Measurements from ENCODE around the gene CCDC61.

CCDC61 gene, protein sequence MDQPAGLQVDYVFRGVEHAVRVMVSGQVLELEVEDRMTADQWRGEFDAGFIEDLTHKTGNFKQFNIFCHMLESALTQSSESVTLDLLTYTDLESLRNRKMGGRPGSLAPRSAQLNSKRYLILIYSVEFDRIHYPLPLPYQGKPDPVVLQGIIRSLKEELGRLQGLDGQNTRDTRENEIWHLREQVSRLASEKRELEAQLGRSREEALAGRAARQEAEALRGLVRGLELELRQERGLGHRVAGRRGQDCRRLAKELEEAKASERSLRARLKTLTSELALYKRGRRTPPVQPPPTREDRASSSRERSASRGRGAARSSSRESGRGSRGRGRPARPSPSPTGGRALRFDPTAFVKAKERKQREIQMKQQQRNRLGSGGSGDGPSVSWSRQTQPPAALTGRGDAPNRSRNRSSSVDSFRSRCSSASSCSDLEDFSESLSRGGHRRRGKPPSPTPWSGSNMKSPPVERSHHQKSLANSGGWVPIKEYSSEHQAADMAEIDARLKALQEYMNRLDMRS

DNA sequence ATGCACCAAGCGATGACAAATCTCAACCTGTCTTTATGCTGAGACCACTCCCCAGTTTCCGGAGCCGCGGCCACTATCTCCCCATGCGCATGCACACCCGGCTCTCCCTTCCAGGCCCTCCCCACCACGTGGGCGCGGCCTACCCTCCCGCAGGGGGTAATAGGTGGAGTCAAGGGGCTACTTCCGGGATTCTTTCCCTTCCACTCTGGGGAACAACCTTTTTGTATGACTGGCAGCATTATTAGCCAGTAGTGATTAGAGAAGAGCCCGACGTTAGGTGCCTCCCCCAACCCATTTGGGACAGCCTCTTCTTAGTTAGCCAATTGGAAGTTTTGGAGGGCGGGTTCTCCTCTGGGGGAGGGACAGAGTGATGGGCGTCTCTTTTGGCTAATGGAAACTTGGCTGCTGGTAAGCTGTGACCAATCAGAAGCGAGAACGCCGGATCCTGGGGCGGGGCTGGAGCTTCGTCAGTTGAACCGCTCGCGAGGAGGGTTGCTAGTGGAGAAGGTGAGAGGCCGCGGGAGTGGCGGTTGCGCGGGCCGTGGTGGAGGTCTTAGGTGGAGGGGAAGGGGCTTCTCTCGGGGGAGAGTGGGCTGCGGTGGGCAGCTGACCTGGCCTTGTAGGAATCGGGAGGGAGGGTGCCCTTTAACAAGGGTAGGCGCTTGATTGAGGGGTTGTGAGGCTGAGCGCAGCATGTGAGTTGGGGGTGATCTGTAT is at the start of gene CCDC61:
CCDC61 (plus strand) TSS at position 470 of the 717 bp plus-strand sequence. CDS start 7,552 bp downstream, outside the sequence.
- DNase-seq (ENCODE audit: low spot score): peak; percentile 100

DNA sequence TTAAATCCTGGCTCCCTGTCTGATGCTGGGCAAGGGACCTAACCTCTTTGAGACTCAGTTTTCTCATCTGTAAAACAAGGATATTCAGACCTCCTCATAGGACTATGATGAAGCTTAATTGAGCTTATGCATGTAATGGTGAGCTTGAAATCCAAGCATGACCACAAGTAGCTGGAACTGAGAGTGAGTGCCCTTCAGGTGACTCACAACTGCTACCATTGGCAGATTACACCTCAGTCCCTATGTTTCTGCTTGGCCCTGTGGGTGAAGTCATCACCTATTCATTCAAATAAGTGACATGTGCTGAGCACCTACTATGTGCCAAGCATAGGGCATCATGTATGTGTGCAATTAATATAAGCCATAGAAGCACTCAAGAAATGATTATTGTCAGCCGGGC is 47.3 kb upstream of the CCDC61 start:
- no peak for DNase-seq (ENCODE audit: low spot score)

DNA sequence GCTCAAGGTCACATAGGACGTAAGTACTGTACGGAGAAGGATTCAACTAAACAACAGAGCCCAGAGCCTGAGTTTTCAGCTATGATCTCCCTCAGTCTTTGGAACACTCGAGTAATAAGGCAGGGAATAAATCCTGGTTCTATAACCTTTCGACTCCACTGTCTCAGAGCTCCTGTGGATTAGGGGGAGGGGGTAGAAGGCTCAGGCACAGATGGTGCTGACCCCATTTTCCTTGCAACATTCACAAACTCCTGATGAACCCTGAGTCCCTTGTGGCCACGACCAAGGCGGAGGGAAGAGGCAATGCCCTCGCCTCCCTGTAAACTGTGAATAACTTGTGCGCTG is 43.0 kb upstream of the CCDC61 start:
- DNase-seq (ENCODE audit: low spot score): no peak

DNA sequence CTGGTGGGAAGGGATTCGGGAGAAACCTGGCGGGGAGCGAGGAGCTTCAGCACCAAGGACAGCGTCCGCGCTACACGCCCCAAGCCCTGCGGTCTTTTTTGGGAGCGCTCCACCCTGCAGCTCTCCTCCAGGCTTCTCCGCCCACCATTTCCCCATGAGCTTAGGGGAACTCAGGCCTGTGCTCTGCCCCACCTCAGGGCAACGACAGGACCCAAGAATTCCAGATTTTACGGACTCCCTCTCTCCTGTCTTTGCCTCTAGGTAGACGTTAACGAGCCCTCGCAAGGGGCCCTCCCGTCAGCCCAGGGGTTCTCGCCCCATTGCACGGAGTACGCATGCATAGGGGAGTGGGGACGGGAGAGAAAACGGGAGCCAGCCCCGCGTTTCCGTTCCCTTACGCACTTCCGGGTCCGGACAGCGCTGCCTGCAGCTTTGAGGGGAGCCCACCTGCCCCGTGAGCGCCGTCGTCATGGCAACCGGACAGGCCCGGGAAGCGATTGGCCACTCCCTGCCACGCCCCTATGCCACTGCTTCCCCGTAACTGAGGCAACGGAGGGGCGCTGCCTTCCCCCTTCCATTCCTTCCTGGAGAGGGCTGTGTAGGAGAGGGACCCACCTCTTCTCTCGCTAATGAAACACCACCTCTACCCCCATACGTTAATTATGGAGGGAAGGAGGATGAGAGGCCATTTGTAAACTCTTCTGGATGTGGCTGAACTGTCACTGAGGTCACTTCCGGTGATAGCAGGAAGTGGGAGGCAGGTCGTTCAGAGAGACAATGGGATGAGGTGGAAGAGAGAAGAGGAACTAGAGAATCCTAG is 42.4 kb upstream of the CCDC61 start:
- no peak for DNase-seq (ENCODE audit: low spot score)

DNA sequence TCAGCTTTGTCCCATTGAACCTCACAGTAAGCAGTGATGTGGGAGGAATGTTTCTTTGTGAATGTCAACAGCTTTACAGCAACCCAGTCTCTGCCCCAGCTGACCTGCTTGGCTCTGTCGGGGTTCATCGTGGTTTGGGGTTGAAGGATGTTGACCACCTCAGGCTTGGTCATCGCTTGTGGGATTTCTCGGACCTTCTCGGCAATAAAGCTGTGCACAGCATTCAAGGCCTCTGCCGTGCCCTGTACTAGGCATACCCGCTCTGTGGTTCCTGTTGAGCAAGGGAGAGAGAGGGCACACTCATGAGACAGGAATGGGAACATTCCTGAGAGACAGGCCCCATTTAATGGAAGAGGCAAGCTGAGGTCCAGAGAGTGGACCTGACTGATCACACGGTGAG is 41.6 kb upstream of the CCDC61 start:
- no peak for DNase-seq (ENCODE audit: low spot score)

DNA sequence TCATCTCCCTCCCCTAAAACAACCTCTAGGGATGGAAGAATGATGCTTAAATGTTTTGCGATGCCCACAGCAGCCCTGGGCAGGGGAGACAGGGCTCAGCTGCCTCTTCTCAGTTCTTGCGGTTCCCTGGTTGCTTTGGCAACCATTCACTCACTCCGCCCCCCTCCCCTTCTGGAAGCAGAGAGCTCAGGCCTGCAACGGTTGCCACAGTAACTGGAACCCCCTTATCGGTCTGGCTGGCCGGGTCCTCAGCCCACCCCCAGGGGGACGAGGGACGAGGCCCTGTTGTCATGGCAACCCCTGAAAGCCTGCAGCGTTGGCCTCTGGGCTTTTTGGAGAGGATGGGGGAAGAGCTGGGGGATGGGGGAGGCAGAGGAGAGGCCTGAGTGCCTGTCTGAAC is 41.1 kb upstream of the CCDC61 start:
- DNase-seq (ENCODE audit: low spot score): no peak

DNA sequence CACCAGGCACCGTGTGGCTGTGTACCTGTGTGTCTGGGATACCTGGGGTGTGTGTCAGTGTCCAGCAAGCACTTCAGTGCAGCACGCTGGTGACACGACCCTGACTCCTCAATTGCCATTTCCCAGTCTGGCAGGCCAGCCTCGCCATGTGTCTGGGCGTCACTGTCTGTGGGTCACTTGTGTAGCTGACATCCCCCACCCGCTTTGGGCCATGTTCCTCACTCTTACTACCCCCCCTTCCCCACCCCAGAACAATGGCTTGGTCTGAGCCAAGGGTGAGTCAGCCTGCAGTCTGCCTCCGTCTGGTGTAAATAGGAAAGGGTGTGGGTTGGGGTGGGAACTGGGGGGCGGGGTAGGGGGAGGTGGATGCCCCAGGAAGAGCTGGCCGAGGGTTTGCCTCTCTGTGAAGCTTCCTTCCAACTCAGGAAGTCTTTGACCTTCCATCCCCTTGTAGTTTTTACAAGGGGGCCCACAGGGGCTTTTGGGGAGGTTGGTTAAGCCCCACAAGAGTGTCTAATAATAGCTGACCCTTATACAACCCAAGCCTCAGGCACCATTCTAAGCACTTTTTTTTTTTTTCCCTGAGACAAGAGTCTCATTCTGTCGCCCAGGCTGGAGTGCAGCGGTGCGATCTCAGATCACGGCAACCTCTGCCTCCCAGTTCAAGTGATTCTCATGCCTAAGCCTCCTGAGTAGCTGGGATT is 39.2 kb upstream of the CCDC61 start:
- DNase-seq (ENCODE audit: low spot score): peak; percentile 98

DNA sequence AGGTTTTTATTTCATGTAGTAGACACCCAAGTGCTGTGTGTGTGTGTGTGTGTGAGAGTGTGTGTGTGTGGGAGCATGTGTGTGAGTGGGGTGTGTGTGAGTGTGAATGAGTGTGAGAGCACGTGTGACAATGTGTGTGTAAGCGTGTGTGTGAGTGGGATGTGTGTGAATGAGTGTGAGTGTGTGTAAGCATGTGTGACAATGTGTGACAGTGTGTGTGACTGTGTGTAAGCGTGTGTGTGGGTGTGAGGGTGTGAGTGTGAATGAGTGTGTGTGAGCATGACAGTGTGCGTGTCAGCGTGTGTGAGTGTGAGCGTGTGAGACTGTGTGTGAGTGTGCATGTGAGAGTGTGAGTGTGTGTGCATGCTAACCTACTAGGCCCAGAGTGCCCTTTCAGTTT is 36.9 kb upstream of the CCDC61 start:
- no peak for DNase-seq (ENCODE audit: low spot score)

DNA sequence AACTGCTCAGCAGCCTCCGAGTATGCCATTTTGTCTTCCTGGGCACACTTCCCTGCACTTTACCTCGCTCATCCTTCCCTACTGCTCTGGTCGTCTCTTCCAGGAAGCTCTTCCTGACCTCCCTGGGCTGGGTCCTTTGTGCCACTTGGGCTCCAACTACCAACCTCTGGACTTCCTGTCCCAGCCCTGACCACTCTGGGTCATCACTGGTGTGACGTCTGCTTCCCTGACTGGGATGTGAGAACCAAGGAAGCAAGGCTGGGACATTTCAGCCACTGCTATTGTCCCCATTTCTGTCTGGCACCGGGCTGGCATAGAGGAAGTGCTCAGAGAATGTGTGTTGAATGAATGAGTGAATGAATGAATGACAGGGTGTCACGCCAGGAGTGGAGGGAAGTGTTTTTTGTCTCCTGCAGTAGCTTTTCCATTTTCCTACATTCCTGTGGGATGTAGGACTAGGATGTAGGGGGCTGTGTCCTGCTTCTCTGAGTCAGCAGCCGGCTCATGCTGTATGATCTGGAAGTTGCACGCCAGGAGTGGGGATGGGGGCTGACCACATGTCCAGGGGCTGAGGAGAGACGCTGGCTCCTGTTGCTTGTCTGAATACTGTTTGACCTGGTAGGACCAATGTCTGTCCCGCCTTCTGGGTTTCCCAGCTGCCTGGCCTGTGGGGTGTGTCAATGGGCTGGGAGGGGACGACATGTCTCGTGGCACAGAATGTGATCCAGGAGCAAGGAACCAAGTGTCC is 36.3 kb upstream of the CCDC61 start:
- peak; percentile 96 for DNase-seq (ENCODE audit: low spot score)

DNA sequence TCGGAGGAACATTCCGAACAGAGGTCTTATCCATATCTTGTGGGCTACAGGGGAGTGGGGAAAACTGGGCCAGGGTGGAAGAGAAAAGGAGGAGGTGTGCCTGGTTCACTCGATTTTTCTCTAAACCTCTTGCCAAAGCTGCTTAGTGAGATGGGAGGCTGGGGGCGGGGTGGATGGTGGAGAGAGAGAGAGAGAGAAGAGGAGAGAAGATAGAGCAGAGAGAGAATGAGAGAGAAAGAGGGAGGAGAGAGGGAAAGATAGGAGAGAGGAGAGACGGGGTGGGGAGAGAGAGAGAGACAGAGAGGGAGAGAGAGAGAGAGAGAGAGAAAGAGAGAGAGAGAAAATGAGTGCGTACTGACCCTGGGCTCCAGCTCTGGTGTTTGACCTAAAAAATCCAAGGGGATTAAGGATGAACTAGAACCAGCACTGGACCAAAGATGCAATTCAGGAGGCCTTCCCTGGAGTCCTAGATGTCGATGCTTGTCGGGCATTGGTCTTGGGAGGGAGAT is 35.7 kb upstream of the CCDC61 start:
- no peak for DNase-seq (ENCODE audit: low spot score)

DNA sequence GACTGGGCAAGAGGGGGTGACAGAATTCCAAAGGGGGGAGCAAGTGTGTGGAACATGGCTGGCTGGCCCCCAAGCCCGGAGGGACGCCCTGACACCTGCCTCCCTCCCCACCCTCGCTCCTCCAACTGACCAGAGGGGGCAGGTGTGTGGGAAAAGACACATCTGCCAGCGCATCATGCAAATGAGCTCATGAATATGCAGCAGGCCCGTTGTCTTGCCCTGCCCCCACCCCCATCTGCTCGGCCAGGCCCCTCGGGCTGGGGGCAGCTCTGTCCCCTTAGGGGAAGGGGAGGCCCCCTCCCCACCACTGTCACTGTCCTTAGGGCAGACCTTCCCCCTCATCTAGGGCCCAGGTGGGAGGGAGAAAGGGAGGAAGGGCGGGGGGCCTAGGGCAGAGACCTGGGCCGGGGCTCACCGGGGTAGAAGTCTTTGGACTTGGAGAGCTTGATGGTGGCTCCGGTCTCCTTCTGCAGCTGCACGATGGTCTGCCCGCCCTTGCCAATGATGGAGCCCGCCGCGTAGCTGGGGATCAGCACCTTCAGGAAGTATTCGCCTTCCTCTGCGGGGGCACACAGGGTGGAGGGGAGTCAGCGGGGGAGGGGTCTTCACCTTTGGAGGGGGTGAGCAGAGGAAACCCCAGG is 34.6 kb upstream of the CCDC61 start:
- DNase-seq (ENCODE audit: low spot score): no peak

DNA sequence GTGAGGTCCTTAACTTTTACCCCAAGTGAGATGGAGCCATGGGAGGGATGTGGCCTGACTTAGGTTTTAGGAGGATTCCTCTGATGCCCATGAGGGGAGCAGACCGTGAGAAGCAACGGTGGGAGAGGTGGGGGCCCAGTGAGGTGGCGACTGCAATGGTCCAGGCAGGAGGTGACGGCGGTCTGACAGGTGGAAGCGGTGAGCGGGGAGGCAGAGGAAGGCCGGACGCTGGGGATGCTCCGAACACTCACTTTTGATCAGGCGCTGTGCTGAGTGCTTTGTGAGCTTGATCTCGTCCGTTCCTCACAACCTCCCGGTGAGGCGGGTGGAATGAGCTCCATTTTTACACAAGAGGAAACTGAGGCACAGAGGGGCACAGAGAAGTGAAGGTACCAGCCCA is 33.2 kb upstream of the CCDC61 start:
- DNase-seq (ENCODE audit: low spot score): no peak

DNA sequence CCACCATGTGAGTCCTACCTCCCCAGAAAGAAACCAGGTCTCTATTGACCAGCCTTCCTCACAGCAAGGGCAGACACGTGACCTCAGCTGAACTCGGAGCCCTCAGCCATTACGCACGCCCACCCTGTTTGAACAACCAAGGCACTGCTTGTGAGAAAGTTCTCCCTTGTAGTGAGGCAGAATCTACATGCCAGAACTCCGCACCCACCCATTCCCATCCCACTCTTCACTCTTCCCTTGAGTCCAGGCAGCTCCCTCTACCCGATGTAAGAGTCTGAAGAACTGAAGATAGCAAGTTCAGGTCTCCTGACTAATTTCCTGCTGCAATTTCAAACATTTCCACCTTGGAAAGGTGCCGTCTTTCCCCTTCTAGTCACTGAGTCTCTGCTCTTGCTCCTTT is 28.0 kb upstream of the CCDC61 start:
- no peak for DNase-seq (ENCODE audit: low spot score)

DNA sequence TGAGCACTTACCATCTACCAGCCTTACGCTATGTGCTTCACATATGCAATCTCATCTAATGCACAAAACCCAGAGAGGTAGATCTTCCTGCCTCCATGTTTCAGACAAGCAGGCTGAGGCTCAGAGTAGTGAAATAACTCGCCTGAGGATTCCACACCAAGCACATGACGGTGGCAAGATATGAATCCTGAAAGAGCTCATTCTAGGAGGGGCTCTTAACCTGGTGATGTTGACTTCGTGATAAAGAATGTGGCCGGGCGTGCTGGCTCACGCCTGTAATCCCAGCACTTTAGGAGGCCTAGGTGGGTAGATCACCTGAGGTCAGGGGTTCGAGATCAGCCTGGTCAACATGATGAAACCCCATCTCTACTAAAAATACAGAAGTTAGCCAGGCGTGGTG is 26.6 kb upstream of the CCDC61 start:
- DNase-seq (ENCODE audit: low spot score): no peak

DNA sequence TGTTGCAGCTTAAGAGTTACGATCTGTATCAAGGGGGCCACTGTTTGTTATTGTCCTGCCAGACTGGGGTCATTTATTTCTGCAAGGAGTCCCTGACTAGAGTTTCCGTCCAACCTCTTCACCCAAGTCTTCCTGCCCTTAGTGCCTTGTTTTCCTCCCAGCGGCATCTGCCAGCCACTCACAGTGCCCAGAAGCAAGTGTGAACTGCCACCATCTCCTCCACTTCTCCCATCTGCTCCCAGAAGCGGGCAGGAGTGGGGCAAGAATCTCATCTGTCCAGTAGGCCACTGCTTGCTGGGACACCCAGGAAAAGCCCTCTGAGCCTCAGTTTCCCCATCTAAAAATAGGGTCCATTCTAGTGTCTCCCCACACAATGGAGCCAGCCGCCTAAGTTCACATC is 25.6 kb upstream of the CCDC61 start:
- no peak for DNase-seq (ENCODE audit: low spot score)

DNA sequence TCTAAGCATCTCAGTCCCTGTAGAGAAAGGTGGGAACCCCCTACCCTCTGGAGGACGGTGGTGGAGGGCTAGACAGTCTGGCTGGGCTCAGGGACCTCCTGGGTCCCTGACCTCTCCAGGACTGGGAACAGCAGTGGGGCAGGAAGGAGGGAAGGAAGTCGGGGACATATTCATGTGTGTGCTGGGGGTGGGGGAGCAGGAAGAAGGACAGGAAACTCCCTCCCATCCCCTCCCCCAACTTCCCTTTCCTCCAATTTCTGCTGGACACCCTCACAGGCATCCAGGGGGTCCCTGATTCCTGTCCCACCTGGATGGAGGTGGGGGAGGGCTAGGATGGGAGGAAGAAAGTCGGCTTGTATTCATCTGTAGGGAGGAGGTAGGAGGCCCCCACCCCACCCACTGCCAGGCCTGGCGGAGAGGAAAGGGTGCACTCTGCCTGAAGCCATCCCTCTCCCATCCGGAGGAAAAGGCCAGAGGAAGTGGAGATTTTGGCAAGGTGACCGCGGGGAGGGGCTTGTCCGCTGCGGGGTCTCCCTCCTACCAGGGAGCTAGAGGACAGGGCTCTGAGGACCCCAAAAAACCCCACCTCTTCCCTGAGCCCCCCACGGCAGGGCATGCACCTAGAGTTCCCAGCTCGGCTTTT is 23.9 kb upstream of the CCDC61 start:
- DNase-seq (ENCODE audit: low spot score): no peak

DNA sequence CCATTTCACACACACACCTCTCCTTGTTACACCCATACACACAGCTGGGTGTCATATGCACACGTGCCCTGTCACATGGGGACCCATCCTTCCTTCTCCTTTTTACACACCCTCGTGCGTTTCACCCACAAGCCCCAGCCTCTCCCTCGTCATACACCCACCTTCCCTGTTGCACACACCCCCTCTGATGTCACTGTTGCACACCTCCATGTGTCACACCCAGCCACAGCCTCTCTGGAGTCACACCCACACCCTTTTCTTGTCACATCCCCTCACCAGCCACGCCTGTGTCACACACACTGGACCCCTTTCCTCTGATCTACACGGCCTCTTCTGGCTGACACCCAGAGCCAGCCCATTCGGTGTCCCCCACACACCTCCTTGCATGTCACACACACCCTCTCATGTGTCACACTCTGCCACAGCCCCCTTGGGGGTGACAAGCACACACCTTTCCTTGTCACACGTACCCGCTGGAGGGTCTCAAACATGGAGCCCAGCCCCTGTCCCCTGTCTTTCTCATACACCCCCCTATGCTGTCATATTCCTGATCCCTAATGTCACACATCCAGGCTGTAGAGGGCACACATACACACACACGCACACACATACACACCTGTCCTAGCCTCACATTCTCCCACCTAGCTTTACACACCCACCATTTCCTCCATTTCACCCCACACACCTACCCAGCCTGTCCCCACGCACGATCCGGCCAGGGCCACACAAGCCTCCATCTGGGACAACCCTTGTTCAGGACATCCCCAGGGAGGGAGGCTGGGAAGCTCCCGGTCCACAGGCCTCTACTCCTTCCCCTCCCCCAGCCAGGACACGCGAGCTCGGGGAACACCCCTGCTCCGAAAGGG is 23.0 kb upstream of the CCDC61 start:
- DNase-seq (ENCODE audit: low spot score): no peak

DNA sequence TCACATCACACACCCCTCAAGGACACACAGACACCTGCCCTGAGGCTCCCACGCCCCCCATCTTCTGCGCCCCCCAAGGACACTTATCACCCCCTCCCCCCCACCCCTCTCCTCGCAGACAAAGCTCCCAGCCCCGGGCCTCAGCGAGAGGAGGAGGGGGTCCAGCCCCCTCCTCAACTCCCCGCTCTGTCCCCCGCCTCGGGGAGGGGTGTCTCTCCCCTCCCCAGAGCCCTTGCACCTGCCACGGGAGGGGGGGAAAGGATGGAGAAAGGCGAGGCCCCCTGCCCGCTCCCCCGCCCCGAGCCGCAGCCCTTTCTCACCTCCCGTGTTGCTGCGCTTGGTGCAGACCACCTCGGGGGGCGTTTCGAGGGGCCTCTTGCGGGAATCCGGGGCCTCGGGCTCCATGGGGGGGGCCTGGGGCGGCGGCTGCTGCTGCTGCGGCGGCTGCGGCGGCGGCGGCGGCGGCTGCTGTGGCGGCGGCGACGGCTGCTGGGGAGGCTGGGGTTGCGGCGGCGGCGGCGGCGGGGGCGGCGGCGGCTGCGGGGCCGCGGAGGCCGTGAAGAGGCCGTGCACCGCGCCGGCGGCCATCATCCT is 22.2 kb upstream of the CCDC61 start:
- no peak for DNase-seq (ENCODE audit: low spot score)

Data from kidney capillary endothelial cell (primary cell).